DMS 273 (cell line): Measurements from ENCODE around the gene EMC6.

Experiments used
- DNase-seq: peaks from one replicate; lab custom pipeline; 2025; ENCODE audit not compliant: unreplicated experiment; lab: John Stamatoyannopoulos, UW

Gene EMC6

DNA sequence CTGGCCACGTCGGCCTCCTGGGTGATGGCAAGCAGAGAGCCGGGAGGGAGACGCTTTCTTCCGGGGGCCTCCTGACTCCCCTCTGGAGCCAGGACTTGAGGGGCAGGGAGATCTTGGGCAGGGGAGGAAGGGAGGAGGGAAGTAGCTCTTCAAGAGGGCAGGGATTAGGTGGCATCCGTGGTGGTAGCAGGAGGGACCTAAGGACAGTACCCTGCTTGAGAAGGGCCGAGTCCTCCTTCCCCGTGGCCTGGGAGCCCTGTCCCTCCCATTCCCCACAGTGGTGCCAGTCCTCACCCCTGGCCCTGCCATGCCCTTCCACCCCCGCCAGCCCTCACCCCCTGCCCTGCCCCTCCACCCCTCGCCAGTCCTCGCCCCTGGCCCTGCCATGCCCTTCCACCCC, 12.8 kb upstream of the EMC6 start:
- no peak for DNase-seq

DNA sequence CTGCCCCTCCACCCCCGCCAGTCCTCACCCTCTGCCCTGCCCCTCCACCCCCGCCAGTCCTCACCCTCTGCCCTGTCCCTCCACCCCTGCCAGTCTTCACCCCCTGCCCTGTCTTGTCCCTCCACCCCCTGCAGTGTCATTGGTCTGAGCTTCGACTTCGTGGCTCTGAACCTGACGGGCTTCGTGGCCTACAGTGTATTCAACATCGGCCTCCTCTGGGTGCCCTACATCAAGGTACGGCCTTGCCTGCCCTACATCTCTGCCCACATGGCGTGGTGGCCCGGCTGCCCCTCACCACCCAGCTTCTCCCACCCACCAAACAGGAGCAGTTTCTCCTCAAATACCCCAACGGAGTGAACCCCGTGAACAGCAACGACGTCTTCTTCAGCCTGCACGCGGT, 12.3 kb upstream of the EMC6 start:
- no peak for DNase-seq

DNA sequence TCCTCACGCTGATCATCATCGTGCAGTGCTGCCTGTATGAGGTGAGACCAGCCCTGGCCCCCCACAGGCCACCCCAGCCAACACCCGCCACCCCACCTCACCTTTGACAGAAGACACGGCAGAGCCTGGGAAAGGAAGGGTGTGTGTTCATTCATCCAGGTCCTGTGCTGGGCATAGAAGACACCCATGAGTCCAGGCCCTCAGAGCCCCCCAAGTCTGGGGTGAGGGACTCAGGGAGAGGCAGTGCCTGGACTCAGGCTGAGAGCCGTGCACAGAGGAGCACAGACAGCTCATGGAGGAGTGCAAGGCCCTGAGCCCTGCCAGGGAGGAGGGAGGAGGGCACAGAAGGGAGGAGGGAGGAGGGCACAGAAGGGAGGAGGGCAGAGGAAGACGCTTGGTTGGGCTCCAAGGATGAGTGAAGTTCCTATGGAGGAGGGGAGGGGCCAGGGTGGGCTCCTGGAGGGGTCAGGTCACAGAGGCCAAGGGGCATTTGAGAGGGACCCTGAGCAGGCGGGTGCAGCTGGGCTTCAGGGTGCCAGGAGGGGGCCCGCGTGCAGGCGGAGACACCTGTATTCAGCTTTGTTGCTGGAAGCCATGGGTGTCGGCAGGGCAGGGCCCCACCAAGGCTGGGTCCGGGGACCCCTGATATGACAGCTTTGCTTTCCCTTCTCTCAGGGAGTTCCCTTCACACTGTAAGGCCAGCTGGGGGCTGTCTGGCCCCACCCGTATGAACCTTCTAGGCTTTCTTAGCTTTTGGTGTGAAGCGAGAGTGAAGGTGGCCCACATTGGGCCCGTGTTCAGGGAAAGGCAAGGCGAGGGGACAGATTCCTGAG, 11.6 kb upstream of the EMC6 start:
- no peak for DNase-seq

DNA sequence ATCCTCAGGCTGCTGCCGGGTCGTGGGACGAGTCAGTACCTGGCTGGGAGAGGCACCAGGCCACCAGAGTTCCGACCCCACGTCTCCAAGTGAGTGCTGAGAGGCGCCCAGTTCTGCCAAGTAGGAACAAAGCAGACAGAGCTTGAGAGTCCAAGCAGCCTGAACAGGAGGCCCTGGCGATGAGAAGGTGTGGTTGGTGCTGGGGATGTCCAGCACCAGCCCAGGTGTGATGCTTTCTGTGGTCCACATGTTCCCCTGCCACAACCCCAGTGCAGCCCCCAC, 11.1 kb upstream of the EMC6 start:
- no peak for DNase-seq

DNA sequence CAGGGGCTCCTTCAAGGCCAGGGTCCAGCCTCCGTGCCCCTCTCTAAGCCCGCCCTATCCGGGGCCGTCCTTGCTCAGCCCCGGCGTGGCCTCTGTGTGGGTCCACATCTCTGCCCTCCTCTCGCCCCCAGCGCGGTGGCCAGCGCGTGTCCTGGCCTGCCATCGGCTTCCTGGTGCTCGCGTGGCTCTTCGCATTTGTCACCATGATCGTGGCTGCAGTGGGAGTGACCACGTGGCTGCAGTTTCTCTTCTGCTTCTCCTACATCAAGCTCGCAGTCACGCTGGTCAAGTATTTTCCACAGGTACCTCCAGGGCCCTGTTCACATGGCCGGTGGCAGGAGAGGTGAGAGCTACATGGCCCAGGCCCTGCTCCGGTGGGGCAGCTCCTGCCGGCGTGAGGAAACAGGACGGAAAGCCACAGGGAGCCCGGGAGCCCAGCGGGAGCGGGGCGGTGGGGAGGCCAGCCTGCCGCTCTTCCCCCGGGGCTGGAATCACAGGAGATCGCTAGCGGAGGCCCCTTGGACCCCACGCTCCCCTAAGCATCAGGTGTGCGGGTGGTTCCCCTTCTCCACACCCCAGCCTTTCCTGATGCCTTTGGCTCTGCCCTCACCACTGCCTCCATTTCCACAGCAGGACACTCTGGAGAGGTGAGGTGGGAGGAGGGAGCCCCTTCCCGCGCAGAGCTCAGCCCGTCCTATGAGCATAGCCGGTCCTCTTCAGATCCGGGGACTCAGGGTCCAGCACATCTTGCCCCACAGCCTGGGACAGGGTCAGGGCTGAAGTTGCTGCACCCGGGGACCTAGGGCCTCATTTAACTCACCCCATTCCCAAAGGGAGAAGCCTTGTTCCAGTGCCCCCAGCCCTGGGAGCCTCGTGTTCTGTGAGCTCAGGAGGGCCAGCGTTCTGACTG, 10.5 kb upstream of the EMC6 start:
- no peak for DNase-seq

DNA sequence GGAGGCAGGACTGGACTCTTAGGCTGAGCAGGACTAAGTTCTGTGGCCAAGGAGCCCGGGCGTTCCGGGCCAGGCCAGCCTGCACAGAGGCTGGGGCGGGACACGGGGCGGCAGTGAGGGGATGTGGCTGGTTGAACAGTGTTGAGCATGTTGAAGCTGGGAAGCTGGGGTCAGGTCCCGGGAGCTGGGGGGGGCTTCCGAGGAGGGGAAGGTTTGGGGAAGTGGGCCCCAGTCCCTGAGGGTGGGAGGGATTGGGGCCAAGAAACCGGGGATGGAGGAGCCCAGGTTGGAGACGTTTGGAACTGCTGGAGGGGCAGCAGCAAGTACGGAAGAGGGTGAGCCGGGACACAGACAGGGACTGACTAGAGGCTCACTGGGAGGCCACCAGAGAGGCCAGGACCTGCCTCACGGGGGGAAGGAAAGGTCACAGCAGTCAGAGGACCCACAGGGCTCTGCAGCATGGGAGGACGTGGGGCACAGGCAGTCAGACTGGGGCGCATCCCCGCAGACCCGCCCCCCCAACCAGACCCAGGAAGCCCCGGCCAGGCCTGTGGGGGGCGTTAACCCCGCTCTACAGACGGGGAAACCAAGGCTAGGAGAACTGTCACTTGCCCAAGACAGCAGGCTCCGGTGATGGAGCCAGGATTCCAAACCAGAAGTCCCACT, 9.7 kb upstream of the EMC6 start:
- DNase-seq, result no peak

DNA sequence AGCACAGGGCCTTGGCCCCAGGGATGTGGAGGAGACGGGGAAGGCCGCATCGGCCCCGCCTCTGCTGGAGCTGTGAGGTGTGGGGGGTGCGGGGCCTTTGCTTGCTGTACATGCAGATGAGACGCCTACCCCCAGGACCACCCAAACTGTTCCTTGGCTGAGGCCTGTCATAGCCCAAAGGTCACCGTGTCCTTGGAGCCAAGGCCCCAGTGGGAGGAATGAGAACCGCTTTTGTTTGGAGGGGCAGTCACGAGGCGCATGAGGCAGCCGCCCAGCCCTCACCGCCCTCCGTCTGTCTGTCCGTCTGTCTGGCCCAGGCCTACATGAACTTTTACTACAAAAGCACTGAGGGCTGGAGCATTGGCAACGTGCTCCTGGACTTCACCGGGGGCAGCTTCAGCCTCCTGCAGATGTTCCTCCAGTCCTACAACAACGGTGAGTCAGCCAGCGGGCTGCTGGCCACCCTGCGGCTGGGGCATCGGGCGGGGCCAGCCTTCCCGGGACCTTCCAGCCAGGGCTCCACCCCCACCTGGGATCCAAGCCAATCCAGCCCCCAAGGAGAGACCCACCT, 9.0 kb upstream of the EMC6 start:
- DNase-seq, result no peak

DNA sequence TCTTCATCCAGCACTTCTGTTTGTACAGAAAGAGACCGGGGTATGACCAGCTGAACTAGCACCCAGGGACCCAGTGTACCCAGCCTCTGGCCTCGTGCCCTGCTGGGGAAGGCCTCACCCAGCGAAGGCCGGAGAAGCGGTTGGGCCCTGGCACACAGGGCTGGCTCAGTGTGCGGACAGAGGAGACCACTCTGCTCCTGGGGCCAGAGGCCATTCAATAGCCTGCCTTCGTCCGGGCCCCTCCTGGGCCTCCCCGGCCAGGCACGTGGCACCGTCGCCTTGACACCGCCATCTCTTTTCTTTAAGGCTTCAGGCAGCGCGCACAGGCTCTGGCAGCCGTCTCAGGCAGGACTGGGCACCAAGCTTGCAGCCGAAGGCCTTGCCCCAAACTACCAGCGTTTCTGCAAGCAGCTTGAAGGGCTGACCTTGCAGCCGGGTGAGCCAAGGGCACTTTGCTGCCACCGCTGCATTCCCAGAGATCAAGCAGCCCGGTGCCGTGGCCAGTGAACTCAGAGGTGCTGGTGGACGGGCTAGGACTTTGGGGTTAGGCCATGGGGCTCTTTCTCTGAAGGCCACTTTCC, 8.2 kb upstream of the EMC6 start:
- no peak for DNase-seq

DNA sequence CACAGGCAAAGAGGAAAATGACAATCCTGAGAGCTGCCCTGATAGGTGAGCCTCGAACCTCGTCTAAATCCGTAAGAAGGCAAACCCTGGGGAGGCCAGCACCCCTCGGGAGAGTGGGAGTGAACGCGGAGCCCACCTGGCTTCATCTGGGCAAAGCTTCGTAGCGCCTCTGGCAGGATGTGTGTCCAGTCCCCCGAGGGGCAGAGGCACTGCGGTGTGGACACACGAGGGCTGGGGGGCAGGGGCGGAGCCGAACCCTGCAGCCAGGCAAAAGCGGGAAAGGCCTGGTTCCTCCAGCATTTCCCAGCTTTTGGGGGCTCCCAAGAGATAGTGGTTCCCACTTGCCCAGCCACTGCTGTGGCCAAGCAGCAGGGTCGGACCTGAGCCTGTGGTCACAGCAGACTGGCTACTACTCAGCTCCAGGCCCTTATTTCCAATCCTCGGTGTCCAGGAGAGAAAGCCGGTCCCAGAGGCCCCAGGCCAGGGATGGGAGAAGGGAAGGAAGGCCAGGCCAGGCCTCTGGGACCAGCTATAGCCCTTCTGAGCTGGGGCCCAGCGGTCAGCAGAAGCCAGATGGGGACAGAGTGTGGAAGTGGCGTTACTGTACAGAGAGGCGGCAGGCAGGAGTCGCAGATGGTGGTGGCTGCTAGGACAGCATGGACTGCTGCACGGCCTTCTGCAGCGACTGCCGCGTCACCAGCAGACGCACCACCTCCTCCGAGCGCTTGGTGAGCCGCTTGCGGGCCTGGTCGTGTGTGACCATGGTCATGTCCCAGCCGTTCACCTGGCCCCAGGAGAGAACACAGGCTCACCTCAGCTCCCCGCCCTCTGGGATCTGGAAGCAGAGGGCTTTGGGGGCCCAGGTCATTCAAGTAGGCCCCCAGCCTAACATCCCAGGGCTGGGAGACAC, 5.3 kb upstream of the EMC6 start:
- no peak for DNase-seq

DNA sequence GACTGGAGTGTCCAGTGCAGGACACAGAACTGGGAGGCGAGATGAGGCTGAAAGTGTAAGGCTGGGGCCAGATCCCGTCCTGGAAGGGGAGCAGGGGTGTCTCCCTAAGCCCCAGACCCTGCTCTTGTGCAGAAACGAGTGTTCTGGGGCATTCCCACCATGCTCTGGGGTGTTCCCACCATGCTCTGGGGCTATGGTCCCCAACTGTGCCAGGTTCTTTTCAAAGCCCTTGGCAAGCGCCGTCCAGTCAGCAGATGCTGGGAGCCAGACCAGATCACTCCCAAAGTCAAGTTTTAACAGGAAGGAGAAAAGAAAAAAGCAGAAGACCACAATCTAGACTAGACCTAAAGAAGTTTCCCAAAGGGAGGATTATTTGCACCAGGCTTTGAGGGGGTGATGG, 2.8 kb upstream of the EMC6 start:
- DNase-seq, result no peak

DNA sequence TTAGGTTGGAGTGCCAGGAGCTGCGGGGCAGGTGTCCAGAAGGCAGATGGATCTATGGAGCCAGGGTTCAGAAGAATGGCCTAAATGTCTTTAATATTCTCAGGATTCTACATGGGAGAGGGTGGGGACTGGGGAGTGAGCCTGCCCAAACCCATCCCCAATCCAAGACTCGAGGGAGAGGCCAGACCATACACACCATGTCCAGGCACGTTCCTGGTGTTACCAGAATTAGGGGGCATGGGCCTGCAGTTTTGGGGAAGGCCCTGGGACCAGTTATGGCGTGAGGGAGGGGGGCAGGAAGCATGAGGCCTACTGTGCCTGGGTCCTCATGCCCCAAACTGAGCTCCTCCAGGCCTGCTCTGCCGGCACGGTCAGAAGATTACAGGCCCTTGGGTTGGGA, 2.1 kb upstream of the EMC6 start:
- DNase-seq, result no peak

DNA sequence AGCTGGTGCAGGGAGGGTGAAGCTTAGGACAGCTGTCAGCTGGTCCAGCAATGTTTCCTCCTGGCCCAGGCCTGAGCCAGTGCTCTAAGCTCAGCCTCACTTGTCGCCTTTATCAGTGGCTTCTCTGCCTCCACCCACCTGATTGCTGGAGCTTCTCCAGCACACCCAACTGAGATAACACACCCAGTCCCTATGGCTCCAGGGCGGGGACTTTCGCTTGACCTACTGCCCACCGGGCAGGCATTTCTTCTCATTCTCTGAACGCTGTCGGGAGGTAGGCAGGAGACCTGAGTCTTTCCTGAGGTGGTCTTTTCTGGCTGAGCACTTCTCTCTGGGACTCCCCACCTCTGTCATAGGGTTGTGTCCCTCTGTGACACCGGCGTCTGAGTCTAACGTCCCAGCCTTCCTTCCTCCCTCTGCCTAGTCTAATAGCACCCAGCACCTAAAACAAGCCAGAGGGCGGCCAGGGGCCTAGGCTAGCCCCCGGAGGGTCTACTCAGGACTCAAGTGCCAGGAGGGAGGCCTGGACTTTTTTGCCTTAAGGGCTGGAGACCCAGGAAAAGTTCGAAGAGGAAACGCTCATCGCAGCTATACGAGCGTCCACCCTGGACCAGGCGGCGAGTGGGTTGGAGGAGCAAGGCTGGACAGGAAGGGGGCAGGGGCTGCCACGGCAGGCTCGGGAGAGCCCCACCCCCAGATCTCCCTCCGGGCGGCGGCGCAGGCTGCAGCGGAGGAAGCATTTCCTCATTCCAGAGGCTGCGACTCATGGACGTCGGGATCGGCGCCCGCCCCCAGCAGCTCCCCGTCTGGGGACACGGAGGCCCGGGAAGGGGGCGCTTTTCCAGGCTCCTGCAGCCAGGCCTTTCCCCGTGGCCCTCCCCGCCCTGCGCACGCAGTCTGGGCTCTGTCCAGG, 990 bp upstream of the EMC6 start:
- DNase-seq, result peak; percentile 70

DNA sequence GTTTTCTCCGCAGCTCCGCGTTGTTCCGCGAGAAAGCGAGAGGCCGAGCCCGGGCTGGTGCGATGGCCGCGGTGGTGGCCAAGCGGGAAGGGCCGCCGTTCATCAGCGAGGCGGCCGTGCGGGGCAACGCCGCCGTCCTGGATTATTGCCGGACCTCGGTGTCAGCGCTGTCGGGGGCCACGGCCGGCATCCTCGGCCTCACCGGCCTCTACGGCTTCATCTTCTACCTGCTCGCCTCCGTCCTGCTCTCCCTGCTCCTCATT, 404 bp downstream of the EMC6 start:
- no peak for DNase-seq

DNA sequence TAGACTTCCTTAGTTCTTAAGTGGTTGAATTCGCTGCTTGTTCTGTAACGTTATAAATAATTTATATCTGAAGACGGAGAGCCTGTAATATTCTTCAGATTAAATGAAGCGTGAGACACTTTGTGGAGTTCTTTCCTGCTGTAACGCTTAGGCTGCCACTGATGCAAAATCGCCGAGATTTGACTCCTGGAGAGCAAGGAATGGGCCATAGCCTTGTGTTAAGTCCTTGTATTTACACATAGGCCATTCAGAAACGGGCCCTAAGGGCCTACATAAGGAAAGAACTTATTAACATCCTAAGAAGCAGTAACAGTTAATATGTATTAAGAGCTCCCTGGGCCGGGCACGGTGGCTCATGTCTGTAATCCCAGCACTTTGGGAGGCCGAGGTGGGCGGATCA, 936 bp downstream of the EMC6 start:
- DNase-seq, result peak; percentile 27

DNA sequence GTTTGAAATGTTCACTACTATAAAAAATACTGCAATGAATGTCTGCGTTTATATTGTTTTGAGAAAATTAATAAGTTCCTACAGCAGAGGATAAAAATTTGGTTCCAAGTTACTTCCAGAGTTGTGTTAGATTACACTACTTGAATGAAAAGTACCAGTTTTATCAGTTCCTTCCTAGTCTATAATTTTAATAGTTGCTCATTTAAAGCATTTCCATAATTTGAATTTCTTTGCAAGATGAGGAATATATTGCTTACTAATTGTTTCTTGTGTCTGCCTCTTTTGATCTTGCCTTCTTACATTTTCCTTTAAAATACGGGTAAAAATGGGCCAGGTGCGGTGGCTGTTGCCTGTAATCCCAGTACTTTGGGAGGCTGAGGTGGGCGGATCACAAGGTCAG, 4.0 kb downstream of the EMC6 start:
- DNase-seq, result no peak

DNA sequence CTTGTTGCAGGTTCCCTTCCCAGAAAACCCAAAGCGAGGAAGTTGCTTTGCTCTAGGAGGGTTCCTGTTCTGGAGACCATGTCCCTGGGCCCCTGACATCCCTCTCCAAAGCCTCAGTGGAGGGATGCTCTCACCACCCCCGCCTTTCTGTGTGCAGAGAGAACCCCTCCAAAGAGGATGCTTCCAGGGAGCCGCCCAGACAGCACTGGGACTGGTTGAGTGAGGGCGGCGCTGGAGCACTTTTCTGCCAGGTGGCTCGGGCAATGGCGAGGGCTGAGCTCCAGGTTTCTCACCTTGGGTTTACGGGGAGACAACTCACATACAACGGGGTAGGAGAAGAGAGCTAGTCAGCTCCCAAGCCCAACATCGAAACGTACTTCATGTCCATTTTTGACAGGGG, 7.3 kb downstream of the EMC6 start:
- DNase-seq, result no peak

DNA sequence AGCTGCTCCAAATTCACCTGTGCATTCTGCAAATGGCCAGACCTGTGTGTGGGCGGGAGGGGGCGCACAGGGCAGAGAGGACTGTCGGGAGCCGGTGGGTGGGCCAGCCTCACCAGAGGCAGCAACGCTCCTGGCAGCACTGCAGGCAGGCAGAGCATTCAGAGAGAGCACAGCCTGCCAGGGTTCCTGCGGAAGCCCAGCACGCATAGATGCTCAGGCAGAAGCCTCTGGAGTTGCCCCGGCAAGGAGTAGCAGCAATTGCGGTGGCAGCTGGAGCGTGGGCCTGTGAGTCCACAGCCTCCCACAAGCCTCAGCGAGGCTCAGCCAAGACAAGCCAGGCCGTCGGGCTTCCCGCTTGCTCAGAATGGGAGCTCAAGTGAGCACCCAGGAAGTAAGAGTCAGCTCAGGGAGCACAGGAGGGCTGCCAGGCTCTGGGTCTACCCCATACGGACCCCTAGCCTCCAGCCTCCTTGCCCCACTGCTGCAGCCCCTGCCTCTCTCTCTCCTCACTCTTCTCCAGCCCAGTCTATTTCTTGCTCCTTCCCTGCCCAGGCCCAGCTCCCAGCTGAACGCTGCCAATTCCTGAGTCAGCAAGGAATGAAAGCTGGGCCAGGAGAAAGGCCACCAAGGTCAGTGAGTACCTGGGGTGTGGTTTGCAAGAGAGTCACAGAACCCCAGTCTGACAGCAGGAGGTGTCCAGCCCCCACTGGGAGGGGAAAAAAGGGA, 9.6 kb downstream of the EMC6 start:
- DNase-seq, result no peak

DNA sequence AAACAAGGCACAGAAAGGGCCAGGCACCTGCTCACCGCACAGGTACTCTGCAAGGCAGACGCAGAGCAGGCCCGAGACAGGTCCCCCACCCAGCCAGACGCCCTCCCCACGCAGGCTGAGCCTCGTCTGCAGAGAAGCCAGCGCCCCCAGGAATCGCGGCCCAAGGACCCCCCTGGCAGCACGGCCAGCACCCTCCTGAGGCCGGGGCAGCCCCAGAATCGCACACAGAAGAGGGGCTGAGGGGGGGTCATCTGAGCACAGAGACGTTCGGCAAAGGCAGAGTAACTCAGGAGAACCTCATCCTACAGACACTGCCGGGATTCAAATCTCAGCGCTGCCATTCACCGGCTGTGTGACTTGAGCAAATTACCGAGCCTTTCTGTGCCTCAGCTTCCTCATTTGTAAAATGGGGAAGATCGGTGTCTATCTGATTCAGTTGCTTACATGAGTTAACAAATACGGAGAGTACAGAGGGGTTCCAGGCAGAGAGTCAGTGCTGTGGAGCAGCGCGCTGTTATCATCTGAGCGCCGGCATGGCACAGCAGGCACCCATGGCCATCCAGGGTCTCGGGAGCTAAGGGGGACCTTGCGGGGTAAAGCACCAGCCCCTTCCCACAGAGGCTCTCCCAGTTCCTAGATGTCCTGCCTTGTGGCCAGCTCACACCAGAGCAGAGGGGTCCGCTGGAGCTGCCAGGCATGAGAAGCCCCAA, 10.4 kb downstream of the EMC6 start:
- no peak for DNase-seq
